Adrenal gland (tissue), 5 donors: ENCODE results near the gene MYH6.

Experiments
- POLR2A ChIP-seq, 2 donors: fragments of 450-650 bp; IDR thresholded peaks; one replicate each; pipeline ENCODE4 v1.6.1; 2017; ENCODE audit warnings: antibody characterized with exemption in 2 of 2, mild to moderate bottlenecking in 2 of 2, moderate library complexity in 1 of 2
- TF ChIP-seq, protein P1 (sequence below), 6 experiments: fragments of 450-650 bp in 4 of 6; fragments of 200-600 bp in 2 of 6; sonication (generic) in 1 of 6; IDR thresholded peaks; 1 replicate in 5 of 6; 2 replicates in 1 of 6; pipeline versions ENCODE4 v1.5.1 to v1.8.0; 2016 to 2021; ENCODE audit warnings: antibody characterized with exemption in 6 of 6, mild to moderate bottlenecking in 2 of 6, moderate library complexity in 1 of 6
- donor health status: DM: no; HTN: no; CAD: no.

GRCh38 chr14:23421594-23421993, 13.5 kb upstream of the MYH6 start:
- TF ChIP-seq, protein P1, sequence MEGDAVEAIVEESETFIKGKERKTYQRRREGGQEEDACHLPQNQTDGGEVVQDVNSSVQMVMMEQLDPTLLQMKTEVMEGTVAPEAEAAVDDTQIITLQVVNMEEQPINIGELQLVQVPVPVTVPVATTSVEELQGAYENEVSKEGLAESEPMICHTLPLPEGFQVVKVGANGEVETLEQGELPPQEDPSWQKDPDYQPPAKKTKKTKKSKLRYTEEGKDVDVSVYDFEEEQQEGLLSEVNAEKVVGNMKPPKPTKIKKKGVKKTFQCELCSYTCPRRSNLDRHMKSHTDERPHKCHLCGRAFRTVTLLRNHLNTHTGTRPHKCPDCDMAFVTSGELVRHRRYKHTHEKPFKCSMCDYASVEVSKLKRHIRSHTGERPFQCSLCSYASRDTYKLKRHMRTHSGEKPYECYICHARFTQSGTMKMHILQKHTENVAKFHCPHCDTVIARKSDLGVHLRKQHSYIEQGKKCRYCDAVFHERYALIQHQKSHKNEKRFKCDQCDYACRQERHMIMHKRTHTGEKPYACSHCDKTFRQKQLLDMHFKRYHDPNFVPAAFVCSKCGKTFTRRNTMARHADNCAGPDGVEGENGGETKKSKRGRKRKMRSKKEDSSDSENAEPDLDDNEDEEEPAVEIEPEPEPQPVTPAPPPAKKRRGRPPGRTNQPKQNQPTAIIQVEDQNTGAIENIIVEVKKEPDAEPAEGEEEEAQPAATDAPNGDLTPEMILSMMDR (IDR thresholded peaks at IDR 0.05) = no peak
- TF ChIP-seq POLR2A (IDR thresholded peaks at IDR 0.05) = no peak
